HCT116 (cell line): ENCODE measurements around the gene PKMYT1. TPM values are rescaled to one million over a fixed set of nuclear protein-coding genes. Genes with fewer than 3 reads are reported as not detected.
A peak's percentile ranks its signal among the peaks of the same experiment; 100 is the strongest.

Experiments used
- ATAC-seq: fragments of 200-7000 bp; cut with Tn5 transposase; 2 replicates; pipeline ENCODE4 v1.9.1; 2020; ENCODE audit warnings: mild to moderate bottlenecking, moderate library complexity
- BruUV-seq: library from RNA; stranded (reverse); fragments of 400-500 nt; replicated peaks from 2 replicates; lab custom pipeline; 2021; lab: Mats Ljungman, UMichigan
- CTCF ChIA-PET: fragments of 300-600 bp; sonication (Branson Sonifier 250); formaldehyde crosslinking; loops from one replicate; lab custom pipeline; 2021; ENCODE audit warnings: antibody characterized with exemption; lab: Charles Lee
- POLR2A ChIA-PET: fragments of 300-600, 350-600 bp; sonication (Branson Sonifier 250); formaldehyde crosslinking; loops from one replicate; lab custom pipeline; 2021; ENCODE audit warnings: antibody characterized with exemption; lab: Charles Lee
- RAD21 ChIA-PET, 2 experiments: fragments of 300-600 bp; sonication (Branson Sonifier 250); formaldehyde crosslinking; loops; one replicate each; lab custom pipeline; 2023; ENCODE audit warnings: low total read pairs in 2 of 2; ENCODE audit not compliant: uncharacterized antibody in 2 of 2, unreplicated experiment in 2 of 2, low non-redundant PET in 1 of 2; lab: Charles Lee
- DNase-seq: peaks from one replicate; pipeline ENCODE4 v3.0.0-alpha.2; 2010; ENCODE audit warnings: low read depth, low spot score
- H2AFZ ChIP-seq: fragments of 200-600 bp; shearing (Covaris generic), sonication (generic); 2 replicates; pipeline ENCODE4 v1.6.1; 2017; ENCODE audit warnings: low read depth, mixed run types, mixed read lengths, antibody characterized with exemption, low read length; ENCODE audit not compliant: poor library complexity, severe bottlenecking
- H3K27ac ChIP-seq: 2 replicates; pipeline ENCODE4 v1.5.1; 2012; ENCODE audit warnings: low read depth, low read length
- H3K27me3 ChIP-seq: fragments of 200-600 bp; sonication (generic); 2 replicates; pipeline ENCODE4 v1.6.1; 2016; ENCODE audit warnings: mixed run types, low read length, mixed read lengths; ENCODE audit not compliant: insufficient read depth
- H3K36me3 ChIP-seq, 2 experiments: fragments of 200-500 bp in 1 of 2; fragments of 200-600 bp in 1 of 2; sonication (Bioruptor generic) in 1 of 2; sonication (generic) in 1 of 2; 2 replicates each; pipeline versions ENCODE4 v1.5.1 to v1.6.1; 2014 to 2016; ENCODE audit warnings: low read length in 2 of 2, inconsistent platforms in 1 of 2, mixed read lengths in 1 of 2, mixed run types in 1 of 2; ENCODE audit not compliant: insufficient read depth in 2 of 2, control insufficient read depth in 1 of 2
- H3K4me1 ChIP-seq, 2 experiments: fragments of 200-600 bp in 1 of 2; sonication (generic) in 1 of 2; 2 replicates each; pipeline versions ENCODE4 v1.5.1 to v1.6.1; 2012 to 2017; ENCODE audit warnings: low read length in 2 of 2, inconsistent platforms in 1 of 2, mild to moderate bottlenecking in 1 of 2, mixed read lengths in 1 of 2, mixed run types in 1 of 2, moderate library complexity in 1 of 2; ENCODE audit not compliant: insufficient read depth in 2 of 2, control insufficient read depth in 1 of 2
- H3K4me2 ChIP-seq: fragments of 200-600 bp; sonication (generic); 2 replicates; pipeline ENCODE4 v1.6.1; 2017; ENCODE audit warnings: mixed run types, low read length, mixed read lengths
- H3K4me3 ChIP-seq, 2 experiments: fragments of 200-600 bp in 1 of 2; sonication (generic) in 1 of 2; replicated peaks in 1 of 2; 2 replicates each; pipeline ENCODE4 v1.5.1; 2011 to 2016; ENCODE audit warnings: low read length in 2 of 2, control low read depth in 1 of 2, low read depth in 1 of 2, mild to moderate bottlenecking in 1 of 2, mixed read lengths in 1 of 2, mixed run types in 1 of 2
- H3K79me2 ChIP-seq: fragments of 200-600 bp; sonication (generic); 2 replicates; pipeline ENCODE4 v1.6.1; 2017; ENCODE audit warnings: mild to moderate bottlenecking, mixed run types, low read length, moderate library complexity, mixed read lengths; ENCODE audit not compliant: insufficient read depth
- H3K9ac ChIP-seq: fragments of 200-600 bp; sonication (generic); 2 replicates; pipeline ENCODE4 v1.6.1; 2016; ENCODE audit warnings: low read length, mixed read lengths
- H3K9me2 ChIP-seq: fragments of 200-600 bp; sonication (generic), shearing (Covaris generic); 2 replicates; pipeline ENCODE4 v1.6.1; 2017; ENCODE audit warnings: mixed run types, mild to moderate bottlenecking, moderate library complexity; ENCODE audit not compliant: insufficient read depth
- H3K9me3 ChIP-seq, 2 experiments: fragments of 200-500 bp in 1 of 2; fragments of 200-600 bp in 1 of 2; sonication (Bioruptor generic) in 1 of 2; sonication (generic) in 1 of 2; 2 replicates each; pipeline ENCODE4 v1.6.1; 2014 to 2017; ENCODE audit warnings: low read length in 2 of 2, mixed read lengths in 2 of 2, inconsistent platforms in 1 of 2, low read depth in 1 of 2, mild to moderate bottlenecking in 1 of 2, mixed run types in 1 of 2, moderate library complexity in 1 of 2; ENCODE audit not compliant: control insufficient read depth in 1 of 2, insufficient read depth in 1 of 2
- H4K20me1 ChIP-seq: fragments of 200-600 bp; sonication (generic), shearing (Covaris generic); 2 replicates; pipeline ENCODE4 v1.6.1; 2017; ENCODE audit warnings: mixed run types, mild to moderate bottlenecking, moderate library complexity; ENCODE audit not compliant: insufficient read depth
- CBX3 ChIP-seq: IDR thresholded peaks from 2 replicates; pipeline ENCODE4 v1.6.1; 2012; ENCODE audit warnings: low read depth
- CEBPB ChIP-seq: IDR thresholded peaks from 2 replicates; pipeline ENCODE4 v1.6.1; 2012; ENCODE audit warnings: low read depth
- CTCF ChIP-seq, 3 experiments: fragments of 200-600 bp in 1 of 3; sonication (generic) in 1 of 3; IDR thresholded peaks in 2 of 3; conservative IDR thresholded peaks in 1 of 3; 2 replicates each; pipeline ENCODE4 v1.5.1; 2012 to 2017; ENCODE audit warnings: low read depth in 2 of 3, low read length in 2 of 3, antibody characterized with exemption in 1 of 3, borderline replicate concordance in 1 of 3, control low read depth in 1 of 3, mild to moderate bottlenecking in 1 of 3, mixed read lengths in 1 of 3, mixed run types in 1 of 3, moderate library complexity in 1 of 3; ENCODE audit not compliant: insufficient read depth in 1 of 3
- EGR1 ChIP-seq: IDR thresholded peaks from 2 replicates; pipeline ENCODE4 v1.6.1; 2012; ENCODE audit warnings: low read depth
- EZH2phosphoT487 ChIP-seq: fragments of 200-600 bp; IDR thresholded peaks from 2 replicates; pipeline ENCODE4 v1.6.1; 2018; ENCODE audit warnings: antibody characterized with exemption, borderline replicate concordance
- JUND ChIP-seq: IDR thresholded peaks from 2 replicates; pipeline ENCODE4 v1.6.1; 2012
- MAX ChIP-seq: IDR thresholded peaks from 2 replicates; pipeline ENCODE4 v1.6.1; 2012
- RAD21 ChIP-seq: IDR thresholded peaks from 2 replicates; pipeline ENCODE4 v1.6.1; 2012; ENCODE audit warnings: low read depth, mild to moderate bottlenecking
- SIN3A ChIP-seq: IDR thresholded peaks from 2 replicates; pipeline ENCODE4 v1.6.1; 2012; ENCODE audit warnings: low read depth
- TCF7L2 ChIP-seq: IDR thresholded peaks from 2 replicates; pipeline ENCODE4 v1.7.0; 2011; ENCODE audit warnings: borderline replicate concordance, inconsistent platforms; ENCODE audit not compliant: insufficient read depth, insufficient read length; ENCODE audit errors: extremely low read depth
- YY1 ChIP-seq: IDR thresholded peaks from 2 replicates; pipeline ENCODE4 v1.6.1; 2011; ENCODE audit warnings: low read length, low read depth, moderate library complexity, mild to moderate bottlenecking; ENCODE audit not compliant: insufficient replicate concordance; ENCODE audit errors: extremely low read depth
- ZBTB33 ChIP-seq: IDR thresholded peaks from 2 replicates; pipeline ENCODE4 v1.6.1; 2011; ENCODE audit warnings: mild to moderate bottlenecking, low read length, moderate library complexity; ENCODE audit not compliant: insufficient replicate concordance; ENCODE audit errors: extremely low read depth
- intact Hi-C: fragments of 100-400 bp; cut with micrococcal nuclease; formaldehyde crosslinking; loops from 2 replicates; pipeline ENCODE4 v1.10.0; 2022
- total RNA-seq: library from RNA; stranded (reverse); gene quantifications from one replicate; pipeline ENCODE4 v1.2.1, GENCODE V29; 2021; ENCODE audit not compliant: unreplicated experiment

Gene PKMYT1
- total RNA-seq, 1 experiment from 2014 or later = 104 TPM

GRCh38 chr16:2983706-2984136 lies 3.5 kb upstream of the PKMYT1 start:
- Histone ChIP-seq H3K9me2 (no peaks in the 10 kb centered on the region), H3K9me3 (no peaks in the 10 kb centered on the region), H3K9ac (peak overlapping the region; percentile 52), H3K4me1 (peaks cover 24 to 48% of the 10 kb centered on the region in 2 experiments), H3K79me2 (peaks cover 14% of the 10 kb centered on the region), H3K4me2 (peak overlapping the region; percentile 68), H3K4me3 (peak overlapping the region; percentile 34 to 44), H3K36me3 (no peaks in the 10 kb centered on the region), H3K27ac (peak overlapping the region; percentile 46), H3K27me3 (no peaks in the 10 kb centered on the region), H2AFZ (peak overlapping the region; percentile 61), H4K20me1 (no peaks in the 10 kb centered on the region)
- intact Hi-C loops = loop anchor here (5.0 kb wide), 1 partner anchor 39 kb away; the partner anchor contains the start of genes HCFC1R1, THOC6 and TNFRSF12A
- POLR2A ChIA-PET = interaction anchor here (0.9 to 1.3 kb wide), 2 partner anchors 12 to 116 kb away, joined by 3 to 4 read pairs; no protein-coding TSS in a partner anchor
- peak; percentile 61 for DNase-seq
- TF ChIP-seq SIN3A = no peak
- TF ChIP-seq YY1 = no peak
- peak; percentile 64 for TF ChIP-seq TCF7L2
- TF ChIP-seq EGR1 = no peak
- TF ChIP-seq ZBTB33 = peak; percentile 55
- TF ChIP-seq CEBPB = no peak
- TF ChIP-seq MAX = no peak; the same call in 1 of the 2 replicates
- peak; percentile 85; the same call in 1 of the 2 replicates for TF ChIP-seq RAD21
- TF ChIP-seq JUND = no peak
- no peak for TF ChIP-seq EZH2phosphoT487
- TF ChIP-seq CTCF (IDR thresholded peaks at IDR 0.05 in 2 of 3, conservative IDR thresholded peaks at IDR 0.05 in 1 of 3; ENCODE audit: borderline replicate concordance in 1 of 3, insufficient read depth in 1 of 3, low read depth in 2 of 3, low read length in 2 of 3) = peak in 2 of 3 experiments; percentile 80 to 89; a peak in 5 of 6 replicates
- TF ChIP-seq CBX3 = no peak
- CTCF ChIA-PET = interaction anchor here (0.9 to 1.6 kb wide), 4 partner anchors 14 to 38 kb away, joined by 3 to 5 read pairs (median 4); partner anchors contain the start of gene KREMEN2
- RAD21 ChIA-PET = no interaction called here
- no TSS peak for BruUV-seq
- ATAC-seq = peak; percentile 64
